ENCODE data around the gene BCL11B.

DNA sequence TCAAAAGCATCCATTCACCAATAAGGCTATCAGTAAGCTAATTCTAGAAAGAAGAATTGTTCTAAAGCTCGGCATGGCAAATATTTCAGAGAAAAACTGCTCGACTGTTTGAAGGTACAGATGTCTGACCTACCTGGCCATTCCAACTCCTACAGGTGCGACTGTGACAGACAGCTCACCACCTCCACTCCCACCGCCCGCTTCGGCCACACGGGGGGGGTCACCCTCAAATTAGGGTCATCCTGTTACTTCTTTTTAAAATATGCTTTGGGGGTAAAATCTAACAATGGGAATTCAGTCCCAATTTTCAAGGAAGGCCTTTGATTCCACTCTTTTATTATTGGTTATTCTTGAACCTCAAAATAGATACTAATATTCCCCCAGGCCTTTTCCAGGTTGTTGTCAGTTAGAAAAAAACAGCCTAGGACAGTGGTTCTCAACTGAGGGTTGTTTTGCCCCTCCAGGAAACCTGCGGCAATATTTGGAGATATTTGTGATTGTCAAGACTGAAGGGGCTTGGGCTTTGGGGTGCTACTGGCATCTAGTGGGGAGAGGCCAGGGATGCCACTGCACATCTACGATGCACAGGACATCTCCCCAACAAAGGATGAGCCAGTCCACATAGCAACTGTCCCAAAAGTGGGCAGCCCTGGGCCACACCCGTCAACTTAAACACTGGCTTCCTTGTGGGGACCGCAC is 81.2 kb downstream of the BCL11B start:
- TF ChIP-seq GATA2 (IDR thresholded peaks at IDR 0.05; ENCODE audit: low read depth, low read length): no peak
- TF ChIP-seq GATA3 (IDR thresholded peaks at IDR 0.05; ENCODE audit: low read depth, low read length): no peak

Measured in SH-SY5Y (cell line).